GM19193 (cell line): ENCODE data around the gene PTPN2.

ENCODE experiments used
- POLR2A ChIP-seq: IDR thresholded peaks from 4 replicates; pipeline ENCODE4 v1.6.1; 2011; ENCODE audit not compliant: insufficient read depth, insufficient read length; ENCODE audit errors: extremely low read depth

Gene PTPN2

DNA sequence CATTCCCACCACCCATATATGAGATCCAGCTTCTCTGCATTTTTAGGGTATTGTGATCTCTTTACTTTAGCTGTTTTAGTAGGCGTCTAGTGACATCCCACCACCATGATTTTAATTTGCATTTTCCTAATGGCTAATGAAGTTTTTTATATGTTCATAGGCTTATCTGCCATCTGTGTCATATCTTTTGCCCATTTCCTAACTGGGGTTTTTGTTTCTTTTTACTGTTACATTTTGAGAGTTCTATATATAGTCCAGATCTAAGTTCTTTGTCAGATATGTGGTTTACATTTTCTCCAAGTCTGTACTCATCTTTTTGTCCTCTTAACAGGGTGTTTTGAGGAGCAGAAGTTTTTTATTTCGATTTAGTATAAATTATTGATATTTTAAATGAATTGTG lies 39.6 kb downstream of the PTPN2 start:
- no peak for TF ChIP-seq POLR2A

DNA sequence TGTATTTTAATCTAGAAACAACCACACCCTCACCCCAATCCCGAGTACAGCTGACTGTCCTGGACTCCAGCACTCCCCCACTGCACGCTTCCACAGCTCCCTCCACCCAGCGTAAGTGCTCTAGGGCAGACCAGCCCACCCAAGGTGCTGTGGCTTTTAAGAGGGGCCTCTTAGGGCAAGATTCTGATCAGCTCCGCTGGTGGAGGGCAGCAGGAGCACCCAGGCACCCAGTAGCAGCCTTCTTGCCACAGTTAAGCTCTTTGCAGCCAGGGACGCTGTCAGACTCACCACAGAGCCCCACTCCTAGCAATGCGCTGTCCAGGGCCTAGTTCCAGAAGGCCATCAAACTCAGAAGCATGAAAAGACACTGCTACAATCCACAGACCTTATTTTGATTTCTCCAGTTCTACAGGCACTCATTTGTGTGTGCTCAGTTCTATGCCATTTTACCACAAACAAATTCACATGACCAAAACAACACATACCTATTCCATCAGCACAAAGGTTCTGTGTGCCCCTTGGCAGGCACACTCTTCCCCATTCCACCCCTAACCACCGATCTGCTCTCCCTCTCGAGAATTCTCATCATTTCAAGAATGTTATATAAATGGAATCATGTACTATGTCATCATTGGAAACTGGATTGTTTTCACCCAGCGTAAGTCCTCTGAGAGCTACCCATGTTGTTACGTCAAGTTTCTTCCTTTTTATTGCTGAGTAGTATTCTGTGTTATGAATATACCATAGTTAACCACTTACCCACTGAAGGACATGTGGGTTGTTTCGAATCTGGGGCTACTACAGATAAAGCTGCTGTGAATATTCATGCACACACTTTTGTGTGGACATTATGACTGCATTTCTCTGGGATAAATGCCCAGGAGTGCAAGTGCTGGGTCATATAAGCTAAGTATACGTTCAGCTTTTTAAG lies 40.4 kb downstream of the PTPN2 start:
- TF ChIP-seq POLR2A = no peak

DNA sequence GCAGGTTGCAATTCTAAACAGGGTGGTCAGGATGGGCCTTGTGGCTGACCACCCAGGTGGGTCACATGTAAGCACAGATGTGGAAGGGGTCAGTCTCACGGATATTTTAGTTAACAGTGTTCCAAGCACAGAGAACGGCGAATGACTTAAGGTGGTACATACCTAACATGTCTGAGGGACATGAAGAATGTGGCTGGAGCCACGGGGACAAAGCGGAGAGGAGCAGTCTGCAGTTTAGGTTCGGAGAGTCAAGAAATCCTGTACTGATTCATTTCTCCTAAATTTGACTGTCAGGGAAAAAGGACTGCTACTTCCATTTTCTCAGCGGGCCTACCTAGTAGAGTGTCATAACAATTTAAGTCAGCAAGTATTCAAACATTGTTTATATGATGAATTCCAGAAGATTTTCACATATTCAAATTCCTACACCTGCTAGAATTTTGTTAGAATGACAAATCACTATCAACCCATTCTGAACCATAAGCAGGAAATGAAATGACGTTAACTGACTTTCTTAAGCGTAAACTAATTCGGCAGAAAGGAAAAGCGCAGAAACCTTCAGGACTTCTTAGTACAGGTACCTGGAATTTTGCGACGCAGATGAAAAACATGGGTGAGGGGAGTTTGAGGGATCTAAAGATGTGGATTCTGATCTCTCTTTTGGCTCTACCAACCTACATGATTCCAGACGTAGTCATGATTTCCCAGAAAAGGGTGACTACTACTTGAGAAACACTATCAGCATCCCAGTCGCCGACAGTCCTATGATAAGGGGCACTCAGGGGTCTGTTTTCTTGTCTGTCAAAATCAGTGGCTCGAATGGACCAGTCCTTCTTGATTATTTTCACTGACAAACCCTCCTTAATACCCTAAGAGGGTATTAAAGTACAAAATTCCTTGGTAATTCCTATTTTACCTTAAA lies 41.3 kb downstream of the PTPN2 start:
- TF ChIP-seq POLR2A = no peak

DNA sequence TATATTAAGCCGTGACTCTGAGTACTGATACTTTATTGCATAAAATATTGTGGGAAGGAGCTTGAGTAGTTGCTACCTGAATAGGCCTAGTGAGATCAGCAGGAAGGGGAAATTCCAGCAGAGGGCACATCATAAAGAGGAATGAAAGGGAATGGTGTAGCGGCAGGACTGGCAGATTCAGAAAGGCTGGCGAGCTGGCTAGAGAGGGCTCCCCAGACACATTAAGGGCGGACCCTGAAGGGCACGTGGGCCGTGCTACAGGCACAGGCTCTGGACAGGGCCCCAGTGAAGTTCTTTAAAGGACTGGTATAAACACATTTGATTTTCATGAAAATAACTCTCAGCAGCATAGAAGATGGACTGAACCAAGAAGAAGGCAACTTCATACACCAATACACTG lies 43.0 kb downstream of the PTPN2 start:
- TF ChIP-seq POLR2A = no peak

DNA sequence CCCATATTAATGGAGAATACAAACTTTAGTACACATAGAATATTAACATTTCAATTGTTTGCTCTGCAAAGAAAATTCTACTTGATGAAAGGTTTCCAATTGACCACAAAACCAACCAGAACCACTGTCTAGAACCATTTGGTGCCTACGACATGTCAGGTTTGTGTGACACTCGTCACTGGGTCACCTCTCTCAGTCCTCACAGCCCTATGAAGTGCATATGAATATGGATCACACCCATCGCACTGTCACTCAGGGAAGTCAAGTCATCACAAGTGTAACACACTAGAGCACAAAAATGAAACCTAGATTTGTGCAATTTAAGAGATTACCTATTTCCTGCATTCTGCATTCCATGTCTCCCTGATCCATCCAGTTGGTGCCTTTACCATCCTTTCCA lies 43.7 kb downstream of the PTPN2 start:
- no peak for TF ChIP-seq POLR2A

DNA sequence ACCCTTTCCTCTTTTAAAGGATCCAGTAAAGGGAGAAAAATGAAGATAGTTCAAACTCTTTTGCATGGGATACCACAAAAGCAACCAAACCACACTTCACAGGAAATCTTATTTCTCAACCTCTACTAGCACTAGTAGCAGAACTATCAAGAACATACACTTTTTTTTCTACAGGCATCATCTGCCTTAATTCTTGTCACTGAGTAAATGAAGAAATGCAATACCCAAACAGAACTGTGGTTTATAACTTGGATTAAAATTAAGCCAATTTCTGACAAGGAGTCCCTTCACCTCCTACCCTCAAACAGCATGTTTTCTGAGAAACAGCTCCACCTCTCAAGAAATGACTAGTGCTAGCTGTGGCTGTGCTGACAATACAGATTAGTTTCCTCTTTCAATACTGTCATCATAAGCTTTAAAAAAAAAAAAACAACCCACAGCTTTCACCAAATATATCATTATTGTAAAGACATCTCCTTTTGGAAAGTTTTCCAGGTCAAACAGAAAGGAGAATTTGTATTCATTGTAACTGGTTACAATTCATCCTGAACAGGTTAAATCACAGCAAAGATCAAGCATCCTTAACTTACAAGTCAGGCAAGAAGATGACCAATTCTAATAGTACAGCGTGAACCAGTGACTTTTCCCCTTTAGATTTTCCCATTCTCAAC lies 44.4 kb downstream of the PTPN2 start:
- TF ChIP-seq POLR2A = no peak

DNA sequence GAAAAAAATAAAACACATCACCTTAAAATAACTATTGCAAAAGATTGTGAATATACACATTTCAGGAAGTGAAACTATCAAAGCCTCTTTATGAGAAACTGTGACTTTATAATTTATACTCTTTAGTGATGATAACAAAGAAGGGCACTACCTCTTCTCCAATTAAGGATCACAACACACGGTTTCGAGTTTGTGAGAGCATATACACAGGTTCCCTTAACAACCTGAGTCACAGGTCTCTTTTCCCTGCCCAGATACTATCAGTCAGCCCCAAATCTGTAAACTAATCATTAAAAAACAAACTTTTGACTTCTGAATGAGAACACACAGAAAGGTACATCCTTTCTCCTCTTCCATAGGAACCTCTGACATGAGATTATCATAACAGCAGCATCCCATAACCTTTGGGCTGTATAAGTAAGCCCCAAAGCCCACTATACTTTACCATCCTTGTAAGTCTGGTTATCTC lies 44.9 kb downstream of the PTPN2 start:
- TF ChIP-seq POLR2A = no peak

DNA sequence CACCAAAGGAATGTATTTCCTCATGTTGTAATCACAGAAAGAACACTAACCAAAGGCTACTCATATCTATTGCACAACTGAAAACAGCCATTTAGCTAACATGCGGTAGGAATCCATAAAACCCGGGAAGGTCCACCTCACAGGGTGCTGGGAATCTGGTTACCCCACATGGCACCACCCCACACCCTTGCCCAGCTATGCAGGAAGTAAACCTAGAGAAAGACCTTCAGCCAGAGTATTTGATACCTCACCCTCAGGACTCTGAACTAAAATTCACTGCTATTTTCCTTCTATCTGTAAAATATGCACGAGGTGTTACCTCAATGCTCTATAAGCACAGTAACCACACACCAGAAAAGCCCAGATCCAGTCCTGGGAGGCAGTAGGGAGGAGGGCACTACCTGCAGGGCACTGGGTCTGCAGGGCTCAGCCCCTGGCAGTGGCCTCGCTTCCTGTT lies 45.8 kb downstream of the PTPN2 start:
- no peak for TF ChIP-seq POLR2A

DNA sequence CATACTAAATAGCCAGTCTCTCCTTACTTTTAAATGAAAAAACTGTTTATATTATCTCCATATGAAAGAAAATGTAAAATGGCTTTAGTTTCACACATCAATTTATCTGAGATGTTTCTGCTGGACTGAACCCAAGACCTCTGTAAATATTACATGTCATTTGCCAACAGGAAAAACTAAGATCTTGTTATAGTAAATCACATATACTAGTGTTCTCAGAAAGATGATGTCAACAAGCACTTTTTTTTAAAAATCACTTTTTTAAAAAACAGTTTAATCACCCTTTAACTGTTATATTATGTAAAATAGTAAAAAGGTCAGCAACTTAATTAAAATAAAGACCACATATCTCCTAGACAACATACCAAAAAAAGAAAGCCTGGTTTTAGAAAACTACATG lies 46.3 kb downstream of the PTPN2 start:
- no peak for TF ChIP-seq POLR2A

DNA sequence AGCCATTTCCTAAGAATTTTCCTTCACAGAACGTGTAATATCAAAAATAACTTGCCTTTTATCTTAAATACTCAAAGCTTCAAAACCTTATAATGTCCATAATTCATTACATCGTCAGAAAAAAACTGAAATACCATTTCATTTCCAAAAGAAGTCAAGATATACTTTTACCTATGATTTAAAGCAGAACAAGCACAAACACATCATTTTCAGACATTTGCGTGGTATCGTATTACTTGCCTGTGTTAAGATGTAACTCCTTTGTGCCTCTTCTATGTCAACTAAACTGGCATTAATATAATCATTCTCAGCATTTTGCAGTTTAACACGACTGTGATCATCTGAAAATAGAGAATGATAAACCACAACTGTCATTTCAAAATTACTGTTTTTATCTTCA lies 47.5 kb downstream of the PTPN2 start:
- no peak for TF ChIP-seq POLR2A

DNA sequence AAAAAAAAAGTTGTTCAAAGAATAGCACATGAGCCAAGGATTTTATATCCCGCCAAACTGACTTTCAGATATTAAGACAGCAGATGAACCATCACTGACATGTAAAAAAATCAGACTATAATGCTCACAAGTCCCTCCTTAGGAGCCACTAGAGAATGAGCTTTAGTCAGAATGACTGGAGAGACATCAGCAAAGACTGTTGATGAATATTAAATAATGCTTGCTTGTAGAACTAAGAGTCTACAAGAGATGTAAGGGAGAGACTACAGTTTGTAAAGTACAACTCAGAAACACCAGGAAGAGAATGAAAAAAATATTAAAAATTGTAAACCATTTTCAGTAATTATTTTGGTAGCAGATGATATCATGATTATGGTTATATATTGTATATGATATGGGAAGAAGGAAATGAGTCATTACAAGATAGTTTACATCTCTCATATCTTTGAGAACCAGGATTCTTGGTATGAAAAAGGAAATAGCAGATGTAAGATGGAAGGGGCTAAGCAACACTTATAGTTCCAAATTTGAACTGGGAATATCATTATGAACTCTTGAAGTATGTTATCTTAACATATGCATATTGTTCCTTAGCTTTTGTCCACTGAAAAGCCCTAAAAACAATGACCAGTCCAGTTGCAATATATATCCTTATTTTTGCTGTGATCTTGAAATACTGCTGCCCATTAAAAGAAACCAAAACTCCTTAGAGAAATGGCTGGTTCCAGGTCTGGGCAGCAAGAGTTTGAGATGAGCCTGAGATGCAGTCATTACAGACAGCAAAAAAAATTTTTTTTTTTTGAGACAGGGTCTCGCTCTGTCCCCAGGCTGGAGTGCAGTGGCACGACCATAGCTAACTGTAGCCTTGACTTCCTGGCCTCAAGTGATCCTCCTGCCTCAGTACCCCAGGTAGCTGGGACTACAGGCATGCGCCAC lies 55.7 kb downstream of the PTPN2 start:
- no peak for TF ChIP-seq POLR2A

DNA sequence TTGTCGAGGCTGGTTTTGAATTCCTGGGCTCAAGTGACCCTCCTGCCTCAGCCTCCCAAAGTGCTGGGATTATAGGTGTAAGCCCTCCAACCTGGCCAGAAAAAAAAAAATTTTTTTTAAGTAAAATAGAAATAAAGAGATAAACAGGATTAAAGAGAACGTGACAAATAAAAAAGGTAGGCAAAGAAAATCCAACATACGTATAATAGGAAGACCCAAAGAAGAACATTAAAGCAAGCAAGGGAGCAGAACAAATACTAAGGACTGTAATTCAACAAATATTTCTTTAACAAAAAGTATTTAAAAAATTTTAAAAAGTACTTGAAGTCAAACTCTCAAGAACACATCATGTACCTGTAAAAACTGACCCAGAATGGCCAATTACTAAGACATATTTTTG lies 56.4 kb downstream of the PTPN2 start:
- no peak for TF ChIP-seq POLR2A

DNA sequence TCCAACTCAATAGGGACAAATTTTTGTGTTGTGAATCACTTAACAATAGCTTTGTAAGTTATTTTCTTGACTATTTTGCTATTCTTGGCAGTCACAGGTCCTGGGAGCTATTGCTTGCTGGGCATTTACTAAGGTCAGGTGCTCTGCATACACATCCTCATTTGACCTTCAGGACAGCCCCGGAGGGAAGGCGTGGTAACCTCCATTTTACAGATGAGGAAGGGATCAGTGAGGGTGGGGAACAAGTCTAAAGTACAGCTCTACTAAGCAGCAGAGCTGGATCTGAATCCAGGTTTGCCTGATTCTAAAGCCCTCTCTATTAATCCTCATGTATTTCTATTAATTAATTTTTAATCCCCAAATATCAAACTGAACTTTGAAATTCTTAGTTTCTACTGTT lies 58.8 kb downstream of the PTPN2 start:
- TF ChIP-seq POLR2A = no peak

DNA sequence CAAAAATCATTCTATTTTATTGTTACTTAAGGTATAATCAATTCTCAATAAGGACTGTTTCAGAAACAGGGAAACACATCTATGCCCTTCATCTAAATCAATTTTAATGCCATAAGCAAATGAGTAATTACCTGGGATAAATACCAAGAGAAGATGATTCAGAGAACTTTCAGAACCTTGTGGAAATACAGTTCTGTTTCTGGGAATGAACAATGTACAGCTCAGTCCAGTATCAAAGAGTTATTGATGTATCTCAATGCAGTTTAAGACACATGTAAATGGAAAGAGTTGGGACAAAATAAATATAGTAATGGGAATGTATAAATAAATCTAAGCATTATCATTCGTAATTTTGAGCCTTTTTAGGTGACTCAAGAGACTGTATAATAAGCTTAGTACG lies 60.1 kb downstream of the PTPN2 start:
- TF ChIP-seq POLR2A = no peak

DNA sequence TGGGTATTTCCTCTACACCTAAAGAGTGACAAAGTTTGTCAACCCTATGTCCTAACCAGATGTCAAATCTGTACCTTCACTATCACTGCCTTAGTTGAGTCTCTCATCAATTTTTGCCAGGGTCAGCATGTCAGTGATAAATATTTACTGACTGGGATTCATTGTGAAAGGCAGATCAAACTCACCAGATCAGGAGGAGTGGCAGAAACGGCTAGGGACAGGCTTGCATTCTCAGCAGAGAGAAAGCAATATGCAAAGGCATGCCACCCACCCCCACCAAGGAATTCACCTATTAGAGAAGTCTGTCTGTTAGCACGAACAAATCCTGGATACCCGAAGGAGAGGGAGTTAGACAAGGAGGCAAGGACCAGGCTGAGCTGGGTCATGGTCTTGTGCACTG lies 62.6 kb downstream of the PTPN2 start:
- TF ChIP-seq POLR2A = no peak

DNA sequence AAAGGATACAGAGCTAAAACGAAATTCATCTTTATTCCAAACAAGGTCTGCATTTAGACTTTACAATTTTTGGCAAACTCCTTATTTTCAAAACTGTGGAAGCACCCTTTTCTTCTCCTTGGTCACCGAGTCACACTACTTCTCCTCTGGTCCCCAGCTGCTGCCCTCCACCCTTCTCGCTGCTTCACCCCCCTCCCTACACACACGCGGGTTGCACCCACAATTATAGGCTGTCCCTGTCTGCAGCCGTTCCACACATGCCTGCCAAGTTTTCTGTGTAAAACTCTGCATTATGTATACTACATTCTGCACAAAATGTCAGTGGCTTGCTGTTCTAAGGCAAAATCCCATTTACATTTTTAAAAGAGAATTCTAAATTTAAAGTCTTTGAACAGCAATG lies 63.5 kb downstream of the PTPN2 start:
- TF ChIP-seq POLR2A = no peak
